GM12874 (cell line): Measurements from ENCODE around the gene VPREB1.

Experiments
- TF ChIP-seq, protein P1 (sequence below): IDR thresholded peaks from 2 replicates; pipeline ENCODE4 v1.5.1; 2011; ENCODE audit warnings: low read depth, mild to moderate bottlenecking, control low read depth, low read length, moderate library complexity; ENCODE audit not compliant: insufficient read depth

The VPREB1 gene, protein sequence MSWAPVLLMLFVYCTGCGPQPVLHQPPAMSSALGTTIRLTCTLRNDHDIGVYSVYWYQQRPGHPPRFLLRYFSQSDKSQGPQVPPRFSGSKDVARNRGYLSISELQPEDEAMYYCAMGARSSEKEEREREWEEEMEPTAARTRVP

DNA sequence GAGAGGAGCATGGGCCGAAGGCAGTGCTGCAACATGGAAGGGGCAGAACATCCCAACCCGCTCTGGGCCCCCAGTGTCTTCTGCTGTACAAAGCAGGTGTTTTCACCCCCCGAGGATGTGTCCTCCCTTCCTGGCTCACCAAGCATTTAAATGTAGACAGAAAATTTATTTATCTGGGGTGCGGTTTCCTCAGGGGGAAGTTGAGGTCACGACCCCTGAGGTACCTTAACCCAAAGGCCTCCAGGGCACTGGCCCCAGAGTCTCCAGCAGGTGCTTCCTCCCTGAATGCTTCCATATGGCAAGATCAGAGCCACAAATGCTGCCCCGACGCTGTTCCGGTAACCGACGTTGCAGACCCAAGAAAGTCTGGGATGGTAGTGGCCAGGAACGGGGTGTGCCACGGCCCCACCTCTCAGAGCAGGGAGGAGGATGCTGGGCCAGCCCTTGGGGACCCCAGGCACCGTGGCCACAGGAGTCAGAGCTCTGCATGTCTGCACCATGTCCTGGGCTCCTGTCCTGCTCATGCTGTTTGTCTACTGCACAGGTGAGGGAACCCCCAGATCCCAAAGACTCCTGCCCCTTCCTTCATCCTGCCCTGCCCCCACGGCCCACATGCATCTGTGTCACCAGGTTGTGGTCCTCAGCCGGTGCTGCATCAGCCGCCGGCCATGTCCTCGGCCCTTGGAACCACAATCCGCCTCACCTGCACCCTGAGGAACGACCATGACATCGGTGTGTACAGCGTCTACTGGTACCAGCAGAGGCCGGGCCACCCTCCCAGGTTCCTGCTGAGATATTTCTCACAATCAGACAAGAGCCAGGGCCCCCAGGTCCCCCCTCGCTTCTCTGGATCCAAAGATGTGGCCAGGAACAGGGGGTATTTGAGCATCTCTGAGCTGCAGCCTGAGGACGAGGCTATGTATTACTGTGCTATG is at the start of gene VPREB1:
Gene VPREB1 (plus strand): TSS at position 471 of the 935 bp plus-strand sequence. CDS start 28 bp downstream, at position 499.
- TF ChIP-seq, protein P1, sequence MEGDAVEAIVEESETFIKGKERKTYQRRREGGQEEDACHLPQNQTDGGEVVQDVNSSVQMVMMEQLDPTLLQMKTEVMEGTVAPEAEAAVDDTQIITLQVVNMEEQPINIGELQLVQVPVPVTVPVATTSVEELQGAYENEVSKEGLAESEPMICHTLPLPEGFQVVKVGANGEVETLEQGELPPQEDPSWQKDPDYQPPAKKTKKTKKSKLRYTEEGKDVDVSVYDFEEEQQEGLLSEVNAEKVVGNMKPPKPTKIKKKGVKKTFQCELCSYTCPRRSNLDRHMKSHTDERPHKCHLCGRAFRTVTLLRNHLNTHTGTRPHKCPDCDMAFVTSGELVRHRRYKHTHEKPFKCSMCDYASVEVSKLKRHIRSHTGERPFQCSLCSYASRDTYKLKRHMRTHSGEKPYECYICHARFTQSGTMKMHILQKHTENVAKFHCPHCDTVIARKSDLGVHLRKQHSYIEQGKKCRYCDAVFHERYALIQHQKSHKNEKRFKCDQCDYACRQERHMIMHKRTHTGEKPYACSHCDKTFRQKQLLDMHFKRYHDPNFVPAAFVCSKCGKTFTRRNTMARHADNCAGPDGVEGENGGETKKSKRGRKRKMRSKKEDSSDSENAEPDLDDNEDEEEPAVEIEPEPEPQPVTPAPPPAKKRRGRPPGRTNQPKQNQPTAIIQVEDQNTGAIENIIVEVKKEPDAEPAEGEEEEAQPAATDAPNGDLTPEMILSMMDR: no peak

DNA sequence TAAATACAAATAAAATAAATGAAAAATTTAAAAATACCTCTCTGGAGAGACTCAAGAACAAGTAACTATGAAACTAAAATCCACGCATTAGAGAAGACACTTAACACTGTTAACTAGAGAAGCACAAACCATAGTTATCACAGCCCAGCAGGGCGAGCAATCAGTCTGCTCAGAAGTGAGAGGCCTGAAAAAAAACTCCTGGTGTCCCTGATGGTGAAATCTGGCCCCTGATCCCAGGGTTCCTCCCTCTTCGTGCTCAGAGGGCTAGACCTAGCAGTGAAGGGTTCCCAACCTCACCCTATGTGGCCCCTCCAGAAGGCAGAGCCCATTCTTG is 49.7 kb upstream of the VPREB1 start:
- TF ChIP-seq, protein P1: no peak

DNA sequence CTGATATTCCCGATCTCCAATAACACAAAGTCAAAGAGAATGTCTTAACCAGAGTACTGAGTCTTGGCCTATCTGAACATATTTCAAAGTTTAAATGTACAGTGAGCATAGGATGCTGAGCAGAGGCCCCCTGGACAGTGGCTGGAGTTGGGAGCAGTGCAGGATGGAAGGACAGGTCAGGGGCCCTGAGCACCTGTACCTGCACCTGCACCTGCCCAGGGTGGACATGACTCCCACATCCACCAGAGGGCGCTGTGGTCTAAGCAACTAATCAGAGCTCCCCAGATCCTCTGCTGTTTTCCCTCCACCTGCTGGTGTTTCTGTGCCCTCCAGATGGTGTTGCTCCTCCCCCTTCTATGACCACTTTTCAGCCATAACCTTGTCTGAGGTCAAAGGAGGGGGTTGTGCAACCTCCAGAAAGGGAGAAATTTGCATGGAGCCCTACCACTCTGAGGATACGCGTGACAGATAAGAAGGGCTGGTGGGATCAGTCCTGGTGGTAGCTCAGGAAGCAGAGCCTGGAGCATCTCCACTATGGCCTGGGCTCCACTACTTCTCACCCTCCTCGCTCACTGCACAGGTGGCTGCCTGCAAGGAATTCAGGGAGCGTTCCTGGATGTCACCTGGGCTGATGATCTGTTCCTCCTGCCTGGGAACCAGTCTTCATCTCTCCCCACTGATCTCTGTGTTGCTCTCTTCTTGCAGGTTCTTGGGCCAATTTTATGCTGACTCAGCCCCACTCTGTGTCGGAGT is 49.1 kb upstream of the VPREB1 start:
- TF ChIP-seq, protein P1: peak; percentile 93

DNA sequence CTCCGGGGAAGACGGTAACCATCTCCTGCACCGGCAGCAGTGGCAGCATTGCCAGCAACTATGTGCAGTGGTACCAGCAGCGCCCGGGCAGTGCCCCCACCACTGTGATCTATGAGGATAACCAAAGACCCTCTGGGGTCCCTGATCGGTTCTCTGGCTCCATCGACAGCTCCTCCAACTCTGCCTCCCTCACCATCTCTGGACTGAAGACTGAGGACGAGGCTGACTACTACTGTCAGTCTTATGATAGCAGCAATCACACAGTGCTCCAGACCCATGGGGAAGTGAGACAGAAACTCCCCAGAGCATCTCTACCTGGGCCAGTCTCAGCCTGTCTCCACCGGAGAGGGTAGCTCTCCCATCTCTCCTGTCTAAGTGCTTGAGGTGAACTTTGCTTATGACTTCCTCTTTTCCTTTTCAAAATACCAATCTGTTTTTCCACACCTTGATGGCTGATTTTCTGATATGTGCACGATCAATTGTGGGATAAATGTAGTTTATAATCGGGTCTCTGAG is 48.5 kb upstream of the VPREB1 start:
- TF ChIP-seq, protein P1: no peak

DNA sequence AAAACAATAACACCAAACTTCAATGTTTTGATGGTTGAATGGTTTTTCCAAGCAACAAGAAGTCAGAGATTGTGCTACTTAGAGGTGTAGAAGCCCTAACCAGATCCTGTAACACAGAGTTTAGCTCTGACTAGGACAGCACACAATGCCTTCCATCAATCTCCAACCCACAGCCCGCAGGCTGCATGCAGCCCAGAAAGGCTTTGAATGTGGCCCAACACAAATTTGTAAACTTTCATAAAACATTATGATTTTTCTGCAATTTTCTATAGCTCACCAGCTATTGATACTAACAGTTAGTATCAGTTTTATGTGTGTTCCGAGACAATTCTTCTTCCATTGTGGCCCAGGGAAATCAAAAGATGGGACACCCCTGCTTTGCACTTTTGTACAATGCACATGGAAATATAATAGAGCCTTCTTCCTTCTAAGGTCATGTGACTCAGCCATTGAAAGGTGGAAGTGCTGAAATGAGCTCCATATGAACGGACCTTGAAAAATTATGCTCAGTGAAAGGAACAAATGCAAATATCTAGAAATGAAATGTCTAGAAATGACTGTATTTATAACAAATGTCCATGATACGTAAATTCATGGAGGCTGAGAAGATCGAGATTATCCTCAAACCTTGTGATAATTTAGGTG is 47.6 kb upstream of the VPREB1 start:
- TF ChIP-seq, protein P1: no peak

DNA sequence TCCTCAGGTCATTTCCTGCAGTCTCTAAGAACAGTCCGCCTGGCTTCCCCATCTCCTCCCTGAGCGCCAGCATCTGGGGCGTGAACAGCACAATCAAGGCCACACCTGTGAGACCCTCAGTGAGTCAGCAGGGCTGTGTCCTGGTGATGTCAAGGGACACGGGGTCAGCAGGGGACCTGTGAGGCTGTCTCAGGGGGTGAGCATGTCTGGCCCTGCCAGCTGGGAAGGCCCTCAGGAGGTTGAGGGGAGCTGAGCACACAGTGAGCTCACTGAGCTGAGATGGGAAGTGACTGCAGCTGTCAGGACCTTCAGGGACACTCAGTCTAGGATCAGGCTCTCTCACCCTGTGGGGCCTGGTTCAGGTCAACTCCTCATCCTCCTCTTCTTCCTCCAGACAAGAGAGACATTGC is 46.6 kb upstream of the VPREB1 start:
- TF ChIP-seq, protein P1: no peak
